Stimulated activated CD4-positive, alpha-beta T cell treated with anti-CD3 and anti-CD28 coated beads, Interleukin-4, amount 100 ng/mL, for 4 hours (primary cell): ENCODE results near the gene NELL2.

Experiments used
- DNase-seq, 2 experiments: peaks; one replicate each; pipeline ENCODE4 v3.0.0-alpha.2; 2020

The NELL2 gene

DNA sequence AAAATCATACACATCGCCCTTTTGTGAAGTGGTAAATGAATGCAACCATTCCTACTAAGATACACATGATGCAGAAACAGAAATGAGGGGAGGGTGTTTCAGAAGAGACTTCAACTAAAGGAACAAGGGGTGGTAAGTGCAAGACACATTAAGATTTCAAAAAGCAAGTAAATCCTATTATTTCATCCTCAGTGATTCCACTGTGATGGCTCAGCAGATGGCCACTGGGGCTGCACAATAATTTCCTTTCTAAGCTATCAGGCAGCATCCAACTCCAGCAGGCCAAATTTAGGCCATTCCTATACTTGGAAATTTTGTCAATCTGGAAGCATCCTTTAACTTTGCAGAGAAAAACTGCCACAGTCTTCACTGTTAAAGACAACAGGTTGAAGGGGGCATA, 272.4 kb downstream of the NELL2 start:
- no peak for DNase-seq

DNA sequence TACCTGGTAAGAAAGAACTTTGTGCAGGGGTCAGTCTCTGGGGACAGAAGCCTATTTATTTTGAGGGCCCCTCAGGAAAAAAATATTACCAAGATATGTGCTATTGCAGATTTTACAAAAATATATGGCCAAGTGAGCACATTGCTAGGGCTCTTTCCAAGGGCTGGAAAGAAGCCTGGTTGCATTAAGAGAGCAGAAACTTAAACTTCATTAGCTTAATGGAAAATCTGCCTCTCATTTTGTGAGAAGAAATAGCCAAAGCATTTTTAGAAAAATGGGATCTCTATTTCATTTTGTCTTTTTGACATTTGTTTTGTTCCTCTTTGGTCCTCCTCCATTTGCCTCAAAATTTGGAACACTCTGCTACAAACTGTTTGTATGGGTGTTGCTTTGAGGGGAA, 283.5 kb downstream of the NELL2 start:
- no peak for DNase-seq

DNA sequence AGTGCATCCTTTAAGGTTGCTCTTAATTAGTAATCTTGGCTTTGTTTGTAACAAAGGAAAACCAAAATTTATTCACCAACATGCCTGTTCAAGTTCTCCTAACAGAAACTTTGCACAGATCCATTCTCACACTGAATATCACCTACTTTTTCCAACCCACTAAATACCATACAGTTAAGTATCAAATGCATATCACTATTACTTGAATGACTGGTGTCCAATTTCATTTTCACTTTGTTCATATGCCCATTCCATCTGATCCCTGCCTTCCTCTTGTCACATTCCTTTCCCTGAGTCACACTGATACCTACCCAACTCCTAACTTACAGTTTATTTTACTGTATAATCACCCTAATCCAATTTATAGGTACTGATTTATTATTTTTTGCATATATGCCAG, 286.4 kb downstream of the NELL2 start:
- no peak for DNase-seq

DNA sequence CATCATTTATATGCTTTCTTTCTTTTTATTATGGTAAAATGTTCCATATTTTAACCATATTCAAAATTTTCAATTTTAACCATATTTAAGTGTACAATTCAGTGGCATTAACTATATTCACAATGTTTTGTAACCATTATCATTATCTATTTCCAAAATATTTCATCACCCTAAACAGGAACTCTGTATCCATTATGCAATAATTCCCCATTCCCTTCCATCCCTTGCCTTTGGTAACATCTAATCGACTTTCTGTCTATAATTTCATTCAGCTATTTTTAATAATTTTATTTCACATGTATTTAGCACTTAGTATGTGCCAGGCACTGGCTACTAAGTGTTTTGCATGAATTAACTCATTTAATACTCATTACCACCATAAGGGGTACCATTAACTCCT, 287.5 kb downstream of the NELL2 start:
- DNase-seq, result no peak

DNA sequence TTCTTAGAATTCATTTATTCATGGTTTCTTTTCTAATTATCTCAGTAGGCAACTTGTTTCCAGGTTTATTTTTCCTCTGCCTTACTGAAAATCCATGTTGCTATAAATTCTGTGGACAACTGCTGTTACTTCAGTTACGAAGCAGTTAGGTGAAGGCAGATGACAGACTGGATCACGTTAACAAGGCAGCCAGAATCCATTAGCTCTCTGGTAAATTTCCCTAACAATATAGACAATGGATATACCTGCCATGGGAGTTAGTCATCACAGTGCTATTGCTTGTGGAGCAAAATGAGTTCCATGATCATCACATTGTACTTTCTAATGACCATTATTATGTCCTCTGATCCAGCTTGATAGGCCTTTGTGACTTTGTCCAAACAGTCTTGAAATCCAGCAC, 291.5 kb downstream of the NELL2 start:
- DNase-seq, result no peak

DNA sequence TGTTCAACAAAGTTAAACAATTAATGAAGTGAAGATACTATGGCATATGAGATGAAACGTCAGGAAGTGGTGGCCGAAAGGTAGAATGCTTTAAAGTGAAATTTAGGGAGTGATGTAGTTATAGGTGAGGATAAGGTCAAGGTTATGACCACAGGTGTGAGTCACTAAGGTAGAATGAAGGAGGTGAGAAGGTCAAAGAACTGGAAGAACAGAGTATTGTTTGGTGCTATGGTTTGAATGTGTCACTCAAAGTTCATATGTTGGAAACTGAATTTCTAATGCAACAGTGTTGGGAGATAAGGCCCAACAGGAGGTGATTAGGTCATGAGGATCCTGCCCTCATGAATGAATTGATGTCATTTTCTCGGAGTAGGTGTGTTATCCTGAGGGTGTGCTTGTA, 293.6 kb downstream of the NELL2 start:
- DNase-seq, result no peak

DNA sequence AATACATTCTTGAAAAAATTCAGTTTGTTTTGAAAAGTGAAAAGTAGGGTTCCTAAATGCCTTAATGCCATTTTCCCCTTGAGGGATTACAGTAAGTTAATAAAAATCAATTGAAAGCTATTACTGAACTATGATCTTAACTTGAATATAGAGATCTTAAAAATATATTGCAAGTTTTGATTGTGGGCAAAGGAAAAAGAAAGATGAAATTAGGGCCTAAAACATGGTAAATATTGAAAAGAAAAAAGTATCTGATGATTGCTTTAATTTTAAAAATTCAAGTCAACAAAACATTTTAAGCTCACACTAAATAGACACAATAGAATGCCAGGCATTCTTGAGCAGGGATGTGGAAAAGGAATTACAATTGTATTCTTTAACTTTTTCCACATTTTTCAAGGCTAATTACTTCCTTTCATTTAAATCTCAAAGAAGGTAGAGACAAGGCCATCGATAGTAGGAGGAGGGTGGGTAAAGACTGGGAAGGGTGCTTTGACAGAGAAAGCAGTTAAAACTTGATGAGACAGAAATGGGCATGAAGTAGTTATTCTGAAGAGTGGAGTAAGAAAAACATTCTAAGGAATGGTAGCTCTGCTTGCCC, 294.4 kb downstream of the NELL2 start:
- DNase-seq, result no peak

DNA sequence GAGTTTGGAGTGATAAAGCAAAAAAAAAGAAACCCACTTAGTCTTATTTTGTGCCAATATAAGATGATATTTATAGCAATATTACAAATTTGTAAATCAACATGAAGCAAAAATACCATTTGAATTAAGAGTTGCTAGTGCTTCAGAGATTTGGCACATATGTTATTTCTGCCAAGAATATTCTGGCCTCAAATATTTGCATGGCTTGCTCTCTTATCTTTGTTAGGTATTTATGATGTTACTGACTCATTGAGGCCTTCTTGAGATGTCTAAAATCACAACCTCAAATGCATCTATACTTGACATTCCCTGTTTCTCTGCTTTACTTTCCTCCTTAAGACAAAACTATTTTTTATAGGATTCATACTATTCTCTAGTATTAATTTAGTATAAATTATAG, 301.5 kb downstream of the NELL2 start:
- DNase-seq, result no peak

DNA sequence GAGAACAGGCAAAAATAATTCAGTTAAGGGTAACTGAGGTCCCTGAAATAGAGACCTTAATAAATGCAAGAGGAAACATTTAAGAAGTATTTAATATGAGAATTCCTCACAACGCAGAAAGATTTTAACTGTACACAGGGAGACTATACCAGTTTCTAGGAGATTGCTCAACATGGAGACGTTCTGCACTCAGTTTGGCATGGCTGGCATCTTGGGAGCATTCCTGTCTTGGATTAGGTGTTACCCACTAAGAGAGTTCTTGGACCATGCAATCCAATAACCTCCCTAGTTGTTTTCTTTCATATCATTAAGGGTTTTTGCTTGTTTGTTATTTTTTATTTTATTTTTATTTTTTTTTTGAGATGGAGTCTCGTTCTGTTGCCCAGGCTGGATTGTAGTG, 302.4 kb downstream of the NELL2 start:
- no peak for DNase-seq

DNA sequence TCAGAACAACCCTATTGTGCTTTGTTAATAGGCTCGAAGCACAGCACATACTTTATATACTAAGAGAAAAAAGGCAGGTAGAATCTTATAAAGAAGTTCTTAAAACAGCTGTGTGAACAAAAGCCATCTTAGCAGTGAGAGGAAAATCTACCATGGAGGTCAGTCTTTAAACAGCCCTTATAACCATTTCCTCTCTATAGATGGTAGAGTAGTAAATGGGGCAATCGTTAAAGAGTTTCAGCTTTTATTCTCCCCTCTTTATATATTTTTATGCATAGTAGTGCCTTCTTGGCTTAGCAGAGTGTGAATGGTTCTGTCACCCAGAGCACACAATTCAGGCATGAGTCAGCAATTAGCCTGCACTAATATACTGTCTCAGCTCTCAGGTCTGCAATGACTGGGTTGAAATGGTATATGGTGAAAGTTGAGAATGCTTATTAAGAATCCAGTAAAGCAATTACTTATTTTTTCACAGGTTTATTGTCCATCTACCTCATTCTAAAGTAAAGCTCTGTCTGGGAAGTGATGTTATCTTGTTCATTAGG, 305.0 kb downstream of the NELL2 start:
- no peak for DNase-seq

DNA sequence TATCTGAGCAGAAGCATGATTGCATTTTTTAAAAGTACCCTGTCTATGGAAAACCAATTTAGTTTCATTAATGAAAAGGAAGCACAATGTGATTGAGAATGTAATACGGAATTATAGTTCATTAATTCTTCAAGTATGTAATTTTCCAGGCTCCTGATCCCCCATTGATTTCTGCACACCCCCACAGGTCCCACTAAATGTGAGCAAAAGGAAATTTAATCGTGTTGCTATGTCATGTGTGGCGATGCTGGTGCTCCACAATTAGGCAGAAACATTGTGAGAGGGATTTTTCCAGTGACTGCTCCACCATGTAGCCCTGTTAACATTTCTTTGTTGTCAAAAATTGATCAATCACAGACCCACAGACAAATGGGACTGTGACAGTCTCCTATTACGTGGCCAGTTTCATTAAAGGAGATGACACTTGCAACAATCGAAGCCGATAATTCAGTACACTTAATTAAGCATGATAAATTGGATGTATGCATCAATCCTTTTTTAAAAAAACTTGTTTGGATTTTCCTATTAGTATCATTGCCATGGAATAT, 306.0 kb downstream of the NELL2 start:
- DNase-seq, result no peak

DNA sequence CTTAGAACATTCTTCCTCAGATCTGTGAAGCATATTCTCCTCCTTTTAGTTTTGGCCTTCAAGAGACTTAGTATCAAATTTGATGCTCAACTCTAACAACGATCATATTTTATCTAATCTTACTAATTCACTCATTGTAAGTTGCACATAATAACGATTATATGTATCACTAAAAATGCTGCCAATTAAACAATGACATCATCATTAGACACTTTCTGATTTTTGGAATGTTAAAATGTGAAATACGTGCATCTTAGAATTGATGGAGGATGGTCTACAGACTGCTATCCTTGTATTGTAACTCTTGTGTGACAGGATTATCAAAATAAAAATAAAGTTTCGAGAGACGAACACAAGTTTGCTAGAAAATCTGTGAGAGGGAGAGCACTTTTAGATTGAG, 311.0 kb downstream of the NELL2 start:
- no peak for DNase-seq

DNA sequence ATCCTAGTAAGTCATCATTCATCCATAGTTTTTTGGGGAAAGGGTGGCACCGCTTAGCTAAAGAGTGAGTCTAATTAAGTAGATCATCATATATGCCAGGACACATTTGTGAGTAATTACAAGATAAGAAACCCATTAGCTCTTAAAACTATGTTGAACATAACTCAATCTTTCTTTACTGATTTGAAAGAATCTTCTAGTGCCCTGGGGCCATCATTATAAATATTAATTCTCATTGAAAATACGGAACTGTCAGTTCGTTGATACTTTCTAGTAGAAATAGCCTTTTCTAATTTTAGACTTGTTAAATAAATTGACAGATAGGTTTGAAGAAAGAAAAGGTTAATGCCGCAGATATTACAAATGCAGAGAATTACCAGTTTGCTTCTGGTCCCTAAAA, 312.6 kb downstream of the NELL2 start:
- no peak for DNase-seq

DNA sequence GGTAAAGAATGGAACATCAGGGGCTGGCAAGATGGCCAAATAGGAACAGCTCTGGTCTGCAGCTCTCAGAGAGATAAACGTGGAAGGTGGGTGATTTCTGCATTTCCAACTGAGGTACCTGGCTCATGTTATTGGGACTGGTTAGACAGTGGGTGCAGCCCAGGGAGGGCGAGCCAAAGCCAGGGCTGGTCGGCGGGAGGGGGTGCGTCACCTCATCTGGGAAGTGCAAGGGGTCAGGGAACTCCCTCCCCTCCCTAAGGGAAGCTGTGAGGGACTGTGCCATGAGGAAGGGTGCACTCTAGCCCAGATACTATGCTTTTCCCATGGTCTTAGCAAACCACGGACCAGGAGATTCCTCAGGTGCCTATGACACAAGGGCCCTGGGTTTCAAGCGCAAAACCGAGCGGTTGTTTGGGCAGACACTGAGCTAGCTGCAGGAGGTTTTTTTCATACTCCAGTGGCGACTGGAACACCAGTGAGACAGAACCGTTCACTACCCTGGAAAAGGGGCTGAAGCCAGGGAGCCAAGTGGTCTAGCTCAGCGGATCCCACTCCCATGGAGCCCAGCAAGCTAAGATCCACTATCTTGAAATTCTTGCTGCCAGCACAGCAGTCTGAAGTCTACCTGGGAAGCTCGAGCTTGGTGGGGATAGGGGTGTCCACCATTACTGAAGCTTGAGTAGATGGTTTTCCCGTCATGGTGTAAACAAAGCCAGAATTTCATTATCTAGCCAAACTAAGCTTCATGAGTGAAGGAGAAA, 317.6 kb downstream of the NELL2 start:
- DNase-seq, result no peak

DNA sequence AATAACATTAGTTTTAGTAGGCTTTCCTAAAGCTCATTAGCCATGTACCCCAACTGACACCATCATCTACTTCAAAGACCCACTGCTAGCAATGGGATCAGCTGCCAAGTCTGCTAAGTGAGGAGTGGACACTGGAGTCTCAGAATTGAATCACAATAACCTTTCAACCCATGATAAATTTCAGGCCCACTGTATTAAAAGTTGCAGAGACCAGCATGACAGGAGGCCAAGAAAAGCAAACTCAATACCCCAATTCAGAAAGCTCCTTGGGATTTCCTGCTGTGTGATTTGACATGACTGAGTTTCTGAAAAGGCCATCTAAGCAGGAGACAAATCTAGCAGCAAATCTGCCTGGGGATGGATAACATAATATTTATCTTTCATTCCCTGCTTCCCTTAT, 320.7 kb downstream of the NELL2 start:
- no peak for DNase-seq

DNA sequence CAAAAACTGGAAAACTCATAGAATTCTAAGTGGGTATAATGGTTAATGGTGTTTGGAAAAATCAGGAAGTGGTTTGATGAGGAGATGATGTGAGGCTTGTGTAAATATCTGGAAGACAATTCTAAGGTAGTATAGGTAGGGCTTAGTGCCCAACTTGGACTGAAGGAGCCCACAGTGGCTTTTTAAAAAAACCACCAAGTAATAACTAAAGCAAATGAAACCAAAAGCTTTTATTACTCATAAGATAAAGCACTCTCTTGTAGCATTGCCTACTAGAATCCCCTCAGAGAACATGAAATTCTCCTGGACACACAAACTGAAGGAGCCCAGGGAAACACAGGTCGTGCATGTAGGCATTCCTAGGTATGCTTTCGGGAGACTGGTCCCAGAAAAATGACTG, 324.5 kb downstream of the NELL2 start:
- no peak for DNase-seq

DNA sequence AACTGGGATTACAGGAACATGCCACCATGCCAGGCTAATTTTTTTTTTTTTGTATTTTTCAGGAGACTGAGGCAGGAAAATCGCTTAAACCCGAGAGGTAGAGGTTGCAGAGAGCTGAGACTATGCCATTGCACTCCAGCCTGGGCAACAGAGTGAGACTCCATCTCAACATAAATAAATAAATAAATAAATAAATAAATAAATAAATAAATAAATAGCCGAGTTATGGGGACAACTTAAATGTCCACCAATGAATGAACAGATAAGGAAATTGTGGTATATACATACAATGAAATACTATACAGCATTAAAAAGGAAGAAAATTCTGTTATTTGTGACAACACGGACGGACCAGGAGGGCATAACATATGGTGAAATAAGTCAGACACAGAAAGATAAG, 325.7 kb downstream of the NELL2 start:
- DNase-seq, result no peak

DNA sequence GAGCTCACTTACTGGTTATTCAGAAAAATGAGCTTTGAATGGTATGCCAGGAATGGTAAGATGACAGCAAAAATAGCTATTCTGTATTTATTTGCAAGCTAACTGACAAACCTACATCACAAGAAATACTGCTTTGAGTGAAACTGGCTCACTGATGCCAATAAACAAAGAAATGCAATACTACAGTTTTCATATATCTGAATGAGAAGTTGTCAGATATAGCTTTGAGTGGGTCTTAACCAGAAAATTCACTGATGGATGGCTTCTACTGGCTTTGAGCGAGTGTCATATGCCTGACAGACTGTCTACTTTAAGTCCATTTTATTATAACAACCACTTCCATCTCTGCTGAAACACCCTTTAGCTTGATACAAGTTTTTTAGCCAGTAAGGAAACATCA, 330.1 kb downstream of the NELL2 start:
- no peak for DNase-seq

DNA sequence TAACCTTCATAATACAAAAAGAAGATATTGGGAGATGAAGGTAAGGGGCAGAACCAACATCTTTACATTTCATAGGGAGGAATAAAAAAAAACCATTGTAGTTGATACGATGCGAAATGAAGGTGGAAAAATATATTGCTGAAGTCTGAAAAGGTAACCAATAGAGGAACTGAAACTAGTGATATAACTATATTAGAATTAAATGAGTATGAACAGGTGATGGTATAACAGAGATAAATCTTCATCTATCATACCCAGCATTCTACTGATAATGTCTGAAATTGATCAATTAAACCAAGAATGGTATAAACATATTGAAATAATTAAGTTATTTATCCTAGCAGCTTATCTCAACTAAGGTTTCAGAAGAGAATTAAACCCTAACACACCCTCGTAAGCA, 332.1 kb downstream of the NELL2 start:
- DNase-seq, result no peak

DNA sequence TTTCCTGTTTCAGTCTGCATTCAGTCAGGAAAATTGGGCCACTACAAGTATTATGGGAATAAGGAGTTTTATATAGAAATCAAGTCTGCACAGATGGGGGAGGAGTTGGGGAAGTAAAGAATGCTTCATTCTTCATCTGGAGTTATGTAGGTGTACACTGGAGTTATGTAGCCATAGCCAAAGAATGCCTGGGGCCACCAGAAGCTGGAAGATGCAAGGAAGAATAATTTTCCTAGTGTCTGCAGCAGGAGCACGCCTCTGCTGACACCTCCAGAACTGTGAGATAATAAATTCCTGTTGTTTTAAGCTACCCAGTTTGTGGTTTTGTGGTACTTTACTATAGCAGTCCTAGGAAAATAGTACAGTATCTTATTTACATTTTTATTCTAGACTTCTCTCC, 333.4 kb downstream of the NELL2 start:
- DNase-seq, result no peak

DNA sequence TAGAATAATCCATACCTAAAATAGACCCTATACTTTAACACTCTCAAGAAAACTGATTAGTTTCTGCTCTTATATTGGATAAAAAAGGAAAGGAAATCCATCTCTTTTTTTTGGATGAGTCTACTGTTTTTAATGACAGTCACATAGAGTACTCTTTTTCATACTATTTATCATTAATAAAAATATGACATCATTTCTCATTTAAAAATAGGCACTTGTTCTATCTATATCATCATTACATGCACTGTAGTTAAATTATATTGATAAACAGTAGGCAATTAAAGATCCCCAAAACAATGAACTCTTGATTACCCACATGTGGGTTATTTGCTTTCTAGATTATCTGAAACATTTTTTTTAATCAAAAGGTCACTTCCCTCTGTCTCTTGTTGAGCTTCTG, 338.8 kb downstream of the NELL2 start:
- DNase-seq, result no peak

DNA sequence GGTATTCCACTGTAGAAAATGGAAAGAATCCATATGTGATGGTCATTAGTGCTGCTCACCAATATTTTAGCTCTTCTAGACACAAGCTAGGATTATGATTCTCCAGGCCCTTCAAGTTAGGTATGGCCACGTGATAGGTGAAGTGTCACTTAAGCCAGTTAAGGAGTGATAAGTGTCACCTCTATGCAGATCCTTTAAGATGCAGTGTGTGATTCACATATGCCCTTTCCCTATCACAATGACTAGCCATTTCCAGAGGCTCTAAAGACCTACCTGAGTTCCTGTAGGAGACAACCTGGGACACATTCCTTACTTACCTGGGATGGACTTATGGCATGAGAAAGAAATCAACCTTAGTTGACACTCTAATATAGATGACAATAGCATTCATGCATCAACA, 343.2 kb downstream of the NELL2 start:
- DNase-seq, result no peak

DNA sequence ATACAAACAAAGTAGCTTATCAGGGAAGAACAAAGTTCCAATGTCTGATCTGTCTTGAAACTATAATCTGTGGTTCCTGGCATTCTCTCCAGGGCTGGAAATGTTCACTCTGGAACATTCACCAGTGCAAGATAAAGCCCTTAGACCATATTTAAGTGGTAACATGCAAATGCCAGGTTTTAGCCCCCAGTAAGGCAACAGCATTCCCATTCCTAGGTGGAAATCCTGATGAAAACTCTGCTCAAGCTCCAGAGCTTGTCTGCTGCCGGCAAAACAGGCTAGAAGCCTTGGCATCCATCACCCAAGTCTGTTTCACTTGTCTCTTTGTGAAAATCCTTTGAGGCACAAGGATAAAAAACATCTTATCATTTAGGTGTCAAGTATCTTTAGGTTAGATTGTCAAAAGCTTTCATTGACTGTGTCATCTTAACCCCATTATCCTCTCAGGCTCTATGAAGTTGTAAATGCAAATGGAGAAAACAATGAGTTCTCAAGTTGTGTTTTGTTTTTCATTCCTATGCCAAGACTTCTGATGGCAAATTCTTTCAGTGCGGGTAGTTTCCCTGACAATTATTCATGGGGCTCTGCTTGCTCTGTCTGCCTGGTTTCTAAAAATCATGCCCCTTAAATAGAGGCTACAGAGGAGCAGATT, 344.7 kb downstream of the NELL2 start:
- no peak for DNase-seq

DNA sequence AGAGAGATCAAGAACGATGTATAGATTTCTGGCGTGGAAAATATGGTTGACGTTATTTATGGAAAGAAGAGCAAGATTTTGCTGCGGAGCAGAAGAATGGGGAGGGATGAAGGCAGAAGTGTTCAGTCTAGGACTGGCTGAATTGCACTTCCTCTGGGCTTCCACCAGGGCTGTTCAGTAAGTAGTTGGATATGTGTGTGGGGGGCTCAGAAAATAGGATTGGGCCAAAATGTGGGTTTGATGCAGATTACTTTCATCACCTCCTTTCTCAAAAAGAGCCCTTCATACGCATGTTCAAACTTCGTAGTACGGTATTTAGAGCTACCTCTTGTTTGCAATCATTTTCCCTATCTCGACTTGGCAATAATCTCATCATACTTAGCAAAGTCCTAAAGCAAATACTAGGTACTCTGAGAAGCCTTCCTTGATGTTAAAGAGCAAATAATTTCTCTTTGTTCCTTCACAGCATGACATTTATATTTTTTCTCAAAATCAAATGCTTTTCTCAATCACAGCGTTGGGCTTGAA, 349.4 kb downstream of the NELL2 start:
- DNase-seq, result no peak
